GM23338 (cell line): ENCODE results near the gene KCNK15. TPM values are rescaled to one million over a fixed set of nuclear protein-coding genes. Genes with fewer than 3 reads are reported as not detected.
A peak's percentile ranks its signal among the peaks of the same experiment; 100 is the strongest.

Experiments
- ATAC-seq: fragments of 200-7000 bp; cut with Tn5 transposase; 3 replicates; pipeline ENCODE4 v1.9.1; 2020
- DNase-seq: peaks from one replicate; pipeline ENCODE4 v3.0.0-alpha.2; 2015; ENCODE audit warnings: low spot score
- H2AFZ ChIP-seq: fragments of 200-600 bp; sonication (generic); 2 replicates; pipeline ENCODE4 v1.8.0; 2016; ENCODE audit warnings: antibody characterized with exemption, mild to moderate bottlenecking, moderate library complexity
- H3F3A ChIP-seq: fragments of 200-600 bp; sonication (generic); replicated peaks from 2 replicates; pipeline ENCODE4 v1.8.0; 2017; ENCODE audit warnings: antibody characterized with exemption, mixed run types, low read depth
- H3K27ac ChIP-seq: fragments of 200-600 bp; sonication (generic); 2 replicates; pipeline ENCODE4 v1.6.1; 2016; ENCODE audit warnings: low read depth
- H3K27me3 ChIP-seq: fragments of 200-600 bp; sonication (generic); 2 replicates; pipeline ENCODE4 v1.8.0; 2016; ENCODE audit warnings: mild to moderate bottlenecking, mixed run types, moderate library complexity; ENCODE audit not compliant: insufficient read depth
- H3K36me3 ChIP-seq: fragments of 200-600 bp; sonication (generic); 2 replicates; pipeline ENCODE4 v1.8.0; 2016; ENCODE audit warnings: mild to moderate bottlenecking; ENCODE audit not compliant: insufficient read depth
- H3K4me1 ChIP-seq: fragments of 200-600 bp; sonication (generic); 2 replicates; pipeline ENCODE4 v1.8.0; 2016; ENCODE audit warnings: mild to moderate bottlenecking, moderate library complexity; ENCODE audit not compliant: insufficient read depth
- H3K4me2 ChIP-seq: fragments of 200-600 bp; sonication (generic); 2 replicates; pipeline ENCODE4 v1.7.1; 2017; ENCODE audit warnings: mixed run types
- H3K4me3 ChIP-seq: fragments of 200-600 bp; sonication (generic); 2 replicates; pipeline ENCODE4 v1.6.1; 2016; ENCODE audit warnings: mixed run types
- H3K79me2 ChIP-seq: fragments of 200-600 bp; sonication (generic); replicated peaks from 2 replicates; pipeline ENCODE4 v1.8.0; 2017; ENCODE audit warnings: mild to moderate bottlenecking; ENCODE audit not compliant: insufficient read depth
- H3K9me2 ChIP-seq: fragments of 200-600 bp; sonication (generic); 2 replicates; pipeline ENCODE4 v1.8.0; 2017; ENCODE audit not compliant: insufficient read depth
- H4K20me1 ChIP-seq: fragments of 200-600 bp; sonication (generic); replicated peaks from 2 replicates; pipeline ENCODE4 v1.8.0; 2017; ENCODE audit warnings: mild to moderate bottlenecking; ENCODE audit not compliant: insufficient read depth
- H3K27ac Mint-ChIP-seq: 2 replicates; pipeline ENCODE4 v1.8.0; 2020; ENCODE audit warnings: inconsistent platforms, mild to moderate bottlenecking, moderate library complexity, mixed read lengths
- H3K27me3 Mint-ChIP-seq: 3 replicates; pipeline ENCODE4 v1.8.0; 2022; ENCODE audit warnings: low read depth, mild to moderate bottlenecking, moderate library complexity, mixed read lengths, inconsistent platforms; ENCODE audit not compliant: insufficient read depth, poor library complexity
- H3K36me3 Mint-ChIP-seq: 3 replicates; pipeline ENCODE4 v1.8.0; 2021; ENCODE audit warnings: low read depth, mild to moderate bottlenecking, inconsistent platforms, moderate library complexity, mixed read lengths
- H3K4me1 Mint-ChIP-seq: 3 replicates; pipeline ENCODE4 v1.8.0; 2020; ENCODE audit warnings: mild to moderate bottlenecking, inconsistent platforms, mixed read lengths
- H3K4me3 Mint-ChIP-seq: 3 replicates; pipeline ENCODE4 v1.8.0; 2021; ENCODE audit warnings: moderate library complexity, mild to moderate bottlenecking, inconsistent platforms, mixed read lengths
- H3K9me3 Mint-ChIP-seq: 3 replicates; pipeline ENCODE4 v1.8.0; 2020; ENCODE audit warnings: moderate library complexity, mild to moderate bottlenecking, inconsistent platforms, mixed read lengths
- CREB1 ChIP-seq: fragments of 250-450 bp; sonication (Bioruptor Pico); IDR thresholded peaks from 2 replicates; pipeline ENCODE4 v1.5.0; 2020; ENCODE audit warnings: low read depth, mild to moderate bottlenecking, moderate library complexity
- ETS1 ChIP-seq: IDR thresholded peaks from 2 replicates; pipeline ENCODE4 v1.6.1; 2016; ENCODE audit warnings: antibody characterized with exemption
- EZH2 ChIP-seq: fragments of 200-600 bp; sonication (generic); IDR thresholded peaks from one replicate; pipeline ENCODE4 v1.8.0; 2017; ENCODE audit warnings: antibody characterized with exemption, mild to moderate bottlenecking, low read depth; ENCODE audit not compliant: unreplicated experiment
- EZH2phosphoT487 ChIP-seq: fragments of 200-600 bp; sonication (generic); IDR thresholded peaks from one replicate; pipeline ENCODE4 v1.8.1; 2018; ENCODE audit warnings: antibody characterized with exemption; ENCODE audit not compliant: unreplicated experiment
- JUNB ChIP-seq: IDR thresholded peaks from one replicate; pipeline ENCODE4 v1.6.1; 2016; ENCODE audit warnings: antibody characterized with exemption; ENCODE audit not compliant: unreplicated experiment
- NANOG ChIP-seq: IDR thresholded peaks from 2 replicates; pipeline ENCODE4 v1.6.1; 2016; ENCODE audit warnings: antibody characterized with exemption, borderline replicate concordance
- POLR2AphosphoS5 ChIP-seq: IDR thresholded peaks from 2 replicates; pipeline ENCODE4 v1.6.1; 2016; ENCODE audit warnings: antibody characterized with exemption, low read depth
- REST ChIP-seq: IDR thresholded peaks from one replicate; pipeline ENCODE4 v1.6.1; 2018; ENCODE audit warnings: antibody characterized with exemption; ENCODE audit not compliant: unreplicated experiment
- STAT1 ChIP-seq: IDR thresholded peaks from one replicate; pipeline ENCODE4 v1.6.1; 2016; ENCODE audit warnings: antibody characterized with exemption; ENCODE audit not compliant: unreplicated experiment
- ZNF114 ChIP-seq: fragments of 250-450 bp; sonication (Bioruptor Pico); IDR thresholded peaks from 2 replicates; pipeline ENCODE4 v1.5.0; 2020; ENCODE audit warnings: mild to moderate bottlenecking, moderate library complexity
- ZNF462 ChIP-seq: fragments of 250-450 bp; sonication (Bioruptor Pico); IDR thresholded peaks from 2 replicates; pipeline ENCODE4 v1.5.0; 2020; ENCODE audit warnings: mild to moderate bottlenecking, moderate library complexity
- polyA plus RNA-seq: library from polyadenylated mRNA; unstranded; fragments of >200 nt; fragmentation: Nextera tagmentation; extraction: Ambion mirVana; gene quantifications from 2 replicates; pipeline ENCODE4 v1.2.1, GENCODE V29; 2016
- total RNA-seq: library from RNA; depleted of rRNA; stranded (reverse); fragments of >200 nt; shearing (Covaris generic); gene quantifications from 2 replicates; pipeline ENCODE4 v1.2.3, GENCODE V29; 2014
- TF ChIP-seq, protein P1 (sequence below), 2 experiments: fragments of 200-600 bp in 1 of 2; sonication (generic) in 1 of 2; conservative IDR thresholded peaks; 2 replicates each; pipeline versions ENCODE4 v1.5.1 to v1.6.1; 2016 to 2017; ENCODE audit warnings: antibody characterized with exemption in 2 of 2, low read depth in 2 of 2, mild to moderate bottlenecking in 2 of 2, moderate library complexity in 1 of 2

KCNK15 gene
- total and polyA plus RNA-seq, 2 experiments from 2014 or later, result 0.63 to 3.3 TPM

DNA sequence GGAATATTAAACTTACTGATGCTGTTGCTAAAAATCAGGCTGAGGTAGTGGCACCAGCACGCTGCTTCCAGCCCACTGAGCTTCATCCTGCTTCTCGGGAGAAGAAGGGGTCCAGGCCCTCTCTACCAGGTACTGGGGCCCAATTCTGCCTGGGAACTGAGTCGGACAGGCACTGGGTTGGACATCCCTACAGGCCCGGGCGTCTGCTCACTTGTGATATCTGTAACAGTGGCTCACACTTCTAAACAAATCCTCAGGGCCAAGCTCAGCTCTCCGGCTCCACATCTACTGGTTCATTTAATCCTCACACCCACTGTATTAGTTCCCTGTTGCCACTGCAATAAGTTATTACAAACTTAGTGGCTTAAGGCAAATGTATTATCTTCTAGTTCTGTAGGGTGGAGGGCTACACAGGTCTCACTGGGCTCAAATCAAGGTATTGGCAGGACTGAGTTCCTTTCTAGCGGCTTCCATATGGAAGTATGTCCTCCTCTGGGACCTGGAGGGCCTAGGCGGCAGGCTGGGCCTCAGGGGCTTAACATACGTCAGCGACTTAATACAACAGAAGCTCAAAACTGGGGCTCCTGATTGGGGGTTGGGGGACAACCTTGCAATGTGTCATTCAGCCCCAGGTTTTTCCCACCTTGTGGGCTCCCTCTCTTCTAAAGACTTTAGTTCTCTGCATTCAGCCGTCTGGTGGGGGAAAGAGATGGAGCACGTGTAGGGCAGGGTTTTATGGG, 1.6 kb upstream of the KCNK15 start (continued):
- TF ChIP-seq ETS1, result no peak
- TF ChIP-seq NANOG, result no peak

- Histone ChIP-seq H2AFZ (no peak overlapping the region), H3K36me3 (no peaks in the 10 kb centered on the region), H3K79me2 (no peaks in the 10 kb centered on the region), H3K4me3 (peak overlapping the region; percentile 83), H3K27ac (no peak overlapping the region), H3K4me1 (peaks cover 12% of the 10 kb centered on the region), H4K20me1 (no peaks in the 10 kb centered on the region), H3K9me2 (no peaks in the 10 kb centered on the region), H3K4me2 (0 out of 2 replicates have a peak overlapping the region, but pooled peaks have one; percentile 96), H3F3A (peaks cover 22% of the 10 kb centered on the region), H3K27me3 (peaks cover 25% of the 10 kb centered on the region)
- Mint-ChIP-seq H3K9me3 (no peaks in the 10 kb centered on the region), H3K4me3 (peak overlapping the region; percentile 72), H3K36me3 (no peaks in the 10 kb centered on the region), H3K4me1 (peaks cover 18% of the 10 kb centered on the region), H3K27me3 (peaks cover 39% of the 10 kb centered on the region), H3K27ac (no peak overlapping the region)
- DNase-seq (no peak), ATAC-seq (no peak)
- no peak for TF ChIP-seq ZNF462 (CRISPR knock-in tag)
- TF ChIP-seq EZH2, result no peak
- no peak for TF ChIP-seq STAT1
- TF ChIP-seq ZNF114 (CRISPR knock-in tag), result no peak
- TF ChIP-seq POLR2AphosphoS5, result no peak
- no peak for TF ChIP-seq CREB1 (CRISPR knock-in tag)
- TF ChIP-seq EZH2phosphoT487, result no peak
- TF ChIP-seq NANOG, result no peak
- TF ChIP-seq, protein P1, sequence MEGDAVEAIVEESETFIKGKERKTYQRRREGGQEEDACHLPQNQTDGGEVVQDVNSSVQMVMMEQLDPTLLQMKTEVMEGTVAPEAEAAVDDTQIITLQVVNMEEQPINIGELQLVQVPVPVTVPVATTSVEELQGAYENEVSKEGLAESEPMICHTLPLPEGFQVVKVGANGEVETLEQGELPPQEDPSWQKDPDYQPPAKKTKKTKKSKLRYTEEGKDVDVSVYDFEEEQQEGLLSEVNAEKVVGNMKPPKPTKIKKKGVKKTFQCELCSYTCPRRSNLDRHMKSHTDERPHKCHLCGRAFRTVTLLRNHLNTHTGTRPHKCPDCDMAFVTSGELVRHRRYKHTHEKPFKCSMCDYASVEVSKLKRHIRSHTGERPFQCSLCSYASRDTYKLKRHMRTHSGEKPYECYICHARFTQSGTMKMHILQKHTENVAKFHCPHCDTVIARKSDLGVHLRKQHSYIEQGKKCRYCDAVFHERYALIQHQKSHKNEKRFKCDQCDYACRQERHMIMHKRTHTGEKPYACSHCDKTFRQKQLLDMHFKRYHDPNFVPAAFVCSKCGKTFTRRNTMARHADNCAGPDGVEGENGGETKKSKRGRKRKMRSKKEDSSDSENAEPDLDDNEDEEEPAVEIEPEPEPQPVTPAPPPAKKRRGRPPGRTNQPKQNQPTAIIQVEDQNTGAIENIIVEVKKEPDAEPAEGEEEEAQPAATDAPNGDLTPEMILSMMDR (conservative IDR thresholded peaks at IDR 0.05; ENCODE audit: low read depth in 2 of 2), result no peak
- no peak for TF ChIP-seq JUNB
- TF ChIP-seq REST, result no peak
Measured at GRCh38 chr20:44745122-44745597, 505 bp upstream of the KCNK15 start.
